Measurements from ENCODE around the gene TGFBRAP1.

DNA sequence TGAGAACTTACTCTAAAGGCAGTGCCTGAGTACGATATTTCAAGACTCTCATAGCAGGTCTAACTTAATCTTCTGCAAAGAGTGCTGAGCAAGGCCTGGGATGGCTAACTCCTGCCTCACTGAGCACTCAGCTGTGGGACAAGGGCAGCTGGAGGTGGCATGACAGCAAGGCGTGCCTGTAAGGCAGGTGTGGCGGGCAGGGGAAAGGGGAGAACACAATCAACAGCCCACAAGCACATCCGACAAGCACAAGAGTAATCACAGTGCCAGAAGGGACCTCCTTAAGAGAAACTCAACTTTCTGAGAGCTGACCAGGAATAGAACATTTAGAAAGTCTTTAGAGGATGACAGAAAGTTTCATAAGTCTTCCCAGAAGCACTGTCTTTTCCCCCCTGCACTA is 46.0 kb downstream of the TGFBRAP1 start:
- TF ChIP-seq, protein P1, sequence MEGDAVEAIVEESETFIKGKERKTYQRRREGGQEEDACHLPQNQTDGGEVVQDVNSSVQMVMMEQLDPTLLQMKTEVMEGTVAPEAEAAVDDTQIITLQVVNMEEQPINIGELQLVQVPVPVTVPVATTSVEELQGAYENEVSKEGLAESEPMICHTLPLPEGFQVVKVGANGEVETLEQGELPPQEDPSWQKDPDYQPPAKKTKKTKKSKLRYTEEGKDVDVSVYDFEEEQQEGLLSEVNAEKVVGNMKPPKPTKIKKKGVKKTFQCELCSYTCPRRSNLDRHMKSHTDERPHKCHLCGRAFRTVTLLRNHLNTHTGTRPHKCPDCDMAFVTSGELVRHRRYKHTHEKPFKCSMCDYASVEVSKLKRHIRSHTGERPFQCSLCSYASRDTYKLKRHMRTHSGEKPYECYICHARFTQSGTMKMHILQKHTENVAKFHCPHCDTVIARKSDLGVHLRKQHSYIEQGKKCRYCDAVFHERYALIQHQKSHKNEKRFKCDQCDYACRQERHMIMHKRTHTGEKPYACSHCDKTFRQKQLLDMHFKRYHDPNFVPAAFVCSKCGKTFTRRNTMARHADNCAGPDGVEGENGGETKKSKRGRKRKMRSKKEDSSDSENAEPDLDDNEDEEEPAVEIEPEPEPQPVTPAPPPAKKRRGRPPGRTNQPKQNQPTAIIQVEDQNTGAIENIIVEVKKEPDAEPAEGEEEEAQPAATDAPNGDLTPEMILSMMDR (IDR thresholded peaks at IDR 0.05; ENCODE audit: low read length) = no peak
- no peak for TF ChIP-seq EZH2 (optimal IDR thresholded peaks at IDR 0.05; ENCODE audit: low read depth, low read length)
- no peak for TF ChIP-seq EZH2phosphoT487 (IDR thresholded peaks at IDR 0.05; ENCODE audit: low read length)
